GM18499 (cell line): ENCODE results near the gene MSMB.
"Not testable (repeated sequence)": the region's sequence is repeated elsewhere in the genome, so short reads cannot be mapped to it uniquely, and the experiment has no call there.

Source experiments
- ATAC-seq: cut with Tn5 transposase; IDR thresholded peaks from one replicate; pipeline ENCODE4 v1.9.1; 2021; ENCODE audit warnings: moderate number of reproducible peaks; ENCODE audit not compliant: insufficient read depth, unreplicated experiment

The MSMB gene, protein sequence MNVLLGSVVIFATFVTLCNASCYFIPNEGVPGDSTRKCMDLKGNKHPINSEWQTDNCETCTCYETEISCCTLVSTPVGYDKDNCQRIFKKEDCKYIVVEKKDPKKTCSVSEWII

DNA sequence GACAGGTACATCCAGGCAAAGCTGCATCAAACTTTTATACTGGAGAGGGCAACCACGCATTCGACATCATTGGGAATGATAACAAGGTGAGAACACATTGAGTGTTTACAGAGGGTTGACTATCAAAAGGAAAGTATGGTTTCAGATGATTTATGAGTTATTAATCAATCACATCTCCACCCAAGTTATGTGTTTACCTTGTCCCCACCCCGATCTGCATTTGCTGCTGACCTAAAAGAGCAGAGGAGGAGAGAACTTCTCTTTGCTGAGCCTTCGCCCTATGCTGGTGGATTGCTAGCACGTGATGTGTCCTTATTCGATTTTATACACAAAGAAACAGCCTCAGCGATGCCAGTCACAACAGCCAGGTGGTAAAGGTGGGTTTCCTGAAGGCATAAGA, at the start of gene MSMB:
Gene MSMB, minus strand, starts transcription at position 9 of the 400 bp plus-strand sequence. CDS start 32 bp downstream, outside the sequence.
- no peak for ATAC-seq

DNA sequence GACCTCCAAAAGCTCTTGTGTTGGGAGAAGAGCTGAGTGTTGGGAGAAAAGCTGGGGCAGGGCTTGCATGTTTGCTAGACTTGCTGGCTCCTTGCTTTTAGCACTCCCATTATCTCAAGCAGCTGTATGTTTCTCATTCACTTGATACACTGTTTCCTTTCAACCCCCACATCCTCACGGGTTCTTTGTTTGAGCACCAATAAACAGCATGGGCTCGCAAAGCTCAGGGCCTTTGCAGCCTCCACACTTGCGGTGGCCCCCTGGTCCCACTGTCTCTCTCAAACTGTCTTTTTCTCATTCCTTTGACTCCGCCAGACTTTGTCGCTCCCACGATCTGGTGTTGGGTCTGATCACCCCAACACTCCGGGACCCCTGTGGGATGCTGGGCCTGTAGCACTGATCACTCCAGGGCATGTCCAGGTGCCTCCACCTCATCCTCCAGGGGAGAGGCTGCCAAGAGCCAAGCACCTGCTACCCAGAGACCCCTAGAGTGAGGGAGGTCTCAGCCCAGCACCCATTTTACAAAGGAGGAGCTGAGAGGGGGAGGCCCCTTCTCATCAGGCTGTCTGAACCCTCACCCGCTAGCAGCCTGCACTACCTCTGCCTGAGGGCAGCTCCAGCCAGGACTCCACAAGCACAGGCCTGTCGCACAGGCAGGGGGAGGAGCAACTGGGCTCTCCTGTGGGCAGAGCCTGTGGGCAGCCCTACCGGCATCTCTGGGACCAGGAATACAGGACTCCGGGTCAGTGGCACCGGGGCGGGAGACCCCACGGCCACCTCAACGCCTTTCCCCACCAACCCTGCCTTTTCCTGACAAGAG, 49.1 kb upstream of the MSMB start:
- ATAC-seq, result no peak

DNA sequence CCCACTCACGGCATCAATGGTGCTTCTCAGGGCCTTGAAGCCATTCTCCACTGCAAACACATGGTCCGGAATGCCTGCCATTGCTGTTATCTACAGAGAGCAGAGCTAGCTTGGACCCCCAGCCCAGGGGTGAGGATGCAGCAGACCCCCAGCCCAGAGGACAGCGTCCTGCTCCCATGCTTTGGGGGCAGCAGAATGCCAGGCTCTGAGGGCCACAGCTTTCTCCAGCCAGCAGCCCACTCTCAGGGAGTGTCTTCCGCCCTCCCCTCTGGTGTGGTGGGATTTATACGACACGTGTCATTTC, 48.1 kb upstream of the MSMB start:
- ATAC-seq, result no peak

DNA sequence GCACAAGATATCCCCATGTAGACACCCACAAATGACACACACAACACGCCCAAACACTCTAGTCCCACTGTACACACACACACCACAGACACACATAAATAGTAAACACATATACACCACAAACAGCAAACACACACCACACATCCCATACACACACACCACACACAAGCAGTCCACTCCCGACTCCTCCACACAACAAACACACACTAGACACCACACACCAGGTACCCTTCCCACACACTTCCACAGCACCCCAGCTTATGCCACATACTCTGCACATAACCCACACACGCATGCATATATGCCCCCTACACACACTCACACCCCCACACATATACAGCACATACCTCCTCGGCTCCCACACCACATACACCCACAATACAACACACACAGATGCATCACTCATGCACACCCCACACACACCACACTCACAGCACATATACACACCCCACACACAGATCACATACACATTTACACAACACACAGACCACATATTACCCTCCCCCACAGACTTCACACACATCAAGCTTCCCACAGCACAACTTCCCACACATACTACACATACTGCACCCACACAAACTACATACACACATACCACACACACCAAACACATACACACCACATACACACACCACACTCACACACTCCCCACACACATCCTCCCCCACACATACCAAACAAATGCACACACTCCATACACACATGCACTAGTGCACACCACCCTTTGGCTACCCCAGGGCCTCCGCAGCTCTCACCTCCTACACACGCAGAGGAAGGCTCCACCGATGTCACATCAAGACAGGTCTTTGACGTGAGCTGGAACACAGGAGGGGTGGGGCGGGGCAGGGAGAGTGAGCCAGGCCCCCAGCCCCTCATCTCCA, 47.5 kb upstream of the MSMB start:
- ATAC-seq, result not testable (repeated sequence)

DNA sequence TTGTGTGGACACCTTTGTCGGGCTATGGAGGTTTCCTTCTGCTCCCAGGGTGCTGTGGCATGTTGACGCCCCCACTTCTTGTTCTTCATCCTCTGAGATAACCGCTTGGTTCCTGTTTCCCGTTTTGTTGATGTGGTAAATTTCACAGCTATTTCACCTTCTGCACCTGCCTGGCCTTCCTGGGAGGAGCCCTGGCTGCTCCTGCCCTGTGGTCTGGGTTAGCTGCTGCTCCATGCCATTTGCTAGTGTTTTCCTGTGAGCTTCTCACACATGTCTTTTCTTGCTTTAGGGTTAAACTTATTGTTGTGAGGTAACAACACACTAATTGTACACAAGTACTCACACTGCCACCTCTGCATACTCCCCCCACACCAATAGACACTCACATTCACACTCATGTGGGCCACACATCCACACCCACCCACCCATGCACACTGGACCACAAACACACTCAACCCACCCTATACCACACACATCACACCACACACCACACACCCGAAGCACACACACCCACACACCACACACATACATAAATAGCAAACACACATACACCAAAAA, 46.5 kb upstream of the MSMB start:
- no peak for ATAC-seq

DNA sequence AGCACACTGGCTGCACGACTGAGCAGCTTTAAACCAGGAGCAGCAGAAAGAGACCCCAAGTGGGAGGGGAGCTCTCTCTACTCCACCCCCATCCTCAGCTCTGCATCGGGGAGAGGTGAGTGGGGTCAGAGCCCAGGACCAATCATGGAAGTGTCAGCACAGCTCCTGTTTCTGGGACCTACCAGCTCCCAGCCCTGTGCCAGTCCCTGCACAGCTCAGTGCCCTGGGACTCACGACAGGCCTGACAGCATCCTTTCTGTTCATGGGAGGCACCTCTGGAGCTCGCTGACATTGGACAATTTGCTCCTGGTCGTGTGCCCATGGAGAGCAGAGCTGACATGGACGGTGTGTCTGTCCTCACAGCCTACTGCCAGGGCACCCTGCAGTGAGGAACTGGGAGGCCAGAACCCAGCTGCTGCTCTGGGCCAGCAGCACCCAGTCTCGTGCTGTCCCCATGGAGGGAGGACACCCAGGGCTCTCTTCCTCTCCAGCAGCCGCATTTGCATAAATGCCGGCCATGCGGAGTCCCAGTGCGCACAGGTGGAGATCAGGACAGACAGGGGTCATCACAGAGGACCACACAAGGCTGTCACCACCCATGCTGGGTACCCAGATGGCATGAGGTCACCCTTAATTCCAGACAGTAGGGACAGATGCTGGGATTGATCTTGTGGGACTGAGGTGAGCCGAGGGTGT, 45.9 kb upstream of the MSMB start:
- no peak for ATAC-seq

DNA sequence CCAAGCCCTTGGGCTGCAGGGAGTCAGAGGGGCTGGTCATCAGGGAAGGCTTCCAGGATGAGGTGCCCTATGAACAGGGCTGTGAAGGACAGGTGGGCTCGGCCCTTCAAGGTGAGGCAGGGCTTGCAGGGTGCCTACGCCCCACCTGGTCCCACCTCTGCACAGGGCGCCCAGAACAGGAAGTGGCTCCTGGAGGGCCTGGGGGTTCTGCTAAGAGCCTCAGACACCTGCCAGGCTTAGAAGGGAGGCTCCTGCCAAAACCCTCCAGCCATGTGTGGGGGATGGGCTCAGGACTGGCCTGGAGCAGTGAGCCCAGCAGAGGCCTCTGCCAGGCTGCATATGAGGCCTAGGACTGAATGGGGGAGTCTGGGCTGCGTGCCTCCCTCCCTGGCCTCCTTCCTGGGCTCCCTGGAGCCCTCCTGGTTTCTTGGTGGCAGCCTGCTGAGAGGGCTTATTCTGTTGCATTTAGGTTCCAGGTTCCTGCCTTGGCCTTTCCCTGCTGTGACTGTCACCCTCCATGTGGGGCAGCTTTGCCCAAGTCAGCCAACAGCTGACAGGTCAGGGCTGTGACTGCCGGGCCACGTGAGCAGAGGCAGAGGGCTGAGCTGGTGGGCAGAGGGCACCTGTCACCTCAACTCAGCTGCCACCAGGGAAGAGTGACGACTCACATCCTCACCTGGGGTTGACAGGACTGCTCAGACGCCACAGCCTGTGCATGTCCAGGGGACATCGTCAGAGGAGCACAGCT, 45.2 kb upstream of the MSMB start:
- ATAC-seq, result no peak

DNA sequence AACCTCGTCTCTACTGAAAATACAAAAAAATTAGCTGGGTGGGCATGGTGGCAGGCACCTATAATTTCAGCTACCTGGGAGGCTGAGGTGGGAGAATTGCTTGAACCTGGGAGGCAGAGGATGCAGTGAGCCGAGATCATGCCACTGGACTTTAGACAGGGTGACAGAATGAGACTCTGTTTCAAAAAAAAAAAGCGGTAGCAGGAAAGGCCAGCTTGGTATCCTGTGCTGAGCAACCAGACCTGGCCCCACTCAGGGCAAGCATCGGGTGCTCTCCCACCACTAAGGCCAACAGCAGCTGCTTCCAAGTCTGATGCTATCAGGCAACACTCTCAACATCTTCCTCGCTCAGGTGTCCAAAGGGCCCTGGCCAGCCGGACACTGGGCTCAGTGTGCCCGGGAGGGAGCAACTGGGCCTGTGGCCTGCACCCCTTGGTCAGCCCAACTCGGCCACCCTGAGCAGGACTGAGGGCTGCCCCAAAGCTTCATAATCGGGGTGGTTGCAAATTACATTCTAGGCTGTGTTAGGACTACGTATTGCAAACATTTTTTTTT, 44.3 kb upstream of the MSMB start:
- no peak for ATAC-seq

DNA sequence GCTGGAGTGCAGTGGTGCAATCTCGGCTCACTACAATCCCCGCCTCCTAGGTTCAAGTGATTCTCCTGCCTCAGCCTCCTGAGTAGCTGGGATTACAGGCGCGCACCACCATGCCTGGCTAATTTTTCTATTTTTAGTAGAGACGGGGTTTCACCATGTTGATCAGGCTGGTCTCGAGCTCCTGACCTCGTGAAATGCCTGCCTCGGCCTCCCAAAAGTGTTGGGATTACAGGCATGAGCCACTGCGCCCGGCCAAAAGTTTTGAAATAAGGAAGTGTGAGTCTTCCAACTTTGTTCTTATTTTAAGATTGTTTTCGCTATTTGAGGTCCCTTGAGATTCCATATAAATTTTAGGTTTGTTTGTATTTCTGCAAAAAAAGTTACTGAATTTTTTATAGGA, 41.3 kb upstream of the MSMB start:
- ATAC-seq, result not testable (repeated sequence)

DNA sequence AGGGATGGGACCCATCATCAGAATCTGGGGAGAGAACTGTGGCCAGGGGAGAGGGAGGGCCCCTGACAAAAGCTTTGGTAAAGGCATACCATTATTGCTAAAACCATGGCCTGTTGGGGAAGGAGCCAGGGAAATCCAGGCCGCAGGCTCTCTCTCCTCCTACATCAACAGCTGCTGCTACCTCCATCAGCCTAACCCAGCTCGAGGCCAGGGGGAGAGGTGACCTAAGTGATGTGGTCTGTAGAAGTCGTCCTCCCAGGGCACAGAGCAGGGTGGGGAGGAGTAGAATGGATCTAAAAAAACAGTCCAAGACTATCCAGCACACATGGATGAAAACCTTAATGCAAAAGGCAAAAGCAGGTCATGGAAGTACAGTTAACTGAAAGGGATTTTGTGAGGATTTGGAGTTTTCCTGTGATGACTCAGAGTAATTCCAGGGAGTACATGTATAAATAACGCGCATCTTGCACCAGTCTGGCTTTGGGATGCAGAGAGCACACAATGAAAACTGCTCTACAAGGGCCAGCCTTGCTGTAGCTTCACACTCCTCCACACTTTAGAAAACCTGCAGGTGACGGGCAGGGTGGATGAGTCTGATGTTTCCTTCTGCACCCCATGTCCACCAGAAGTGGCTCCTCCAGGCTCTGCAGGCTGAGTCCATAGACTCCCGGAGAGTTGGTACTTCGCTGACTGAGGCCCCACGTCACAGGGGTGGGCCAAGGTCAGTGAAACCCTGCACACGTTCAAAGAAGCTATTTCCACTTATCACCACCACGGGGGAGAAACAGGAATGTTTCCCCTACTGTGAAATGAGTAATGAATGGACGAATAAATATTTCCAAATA, 38.5 kb upstream of the MSMB start:
- ATAC-seq, result no peak

DNA sequence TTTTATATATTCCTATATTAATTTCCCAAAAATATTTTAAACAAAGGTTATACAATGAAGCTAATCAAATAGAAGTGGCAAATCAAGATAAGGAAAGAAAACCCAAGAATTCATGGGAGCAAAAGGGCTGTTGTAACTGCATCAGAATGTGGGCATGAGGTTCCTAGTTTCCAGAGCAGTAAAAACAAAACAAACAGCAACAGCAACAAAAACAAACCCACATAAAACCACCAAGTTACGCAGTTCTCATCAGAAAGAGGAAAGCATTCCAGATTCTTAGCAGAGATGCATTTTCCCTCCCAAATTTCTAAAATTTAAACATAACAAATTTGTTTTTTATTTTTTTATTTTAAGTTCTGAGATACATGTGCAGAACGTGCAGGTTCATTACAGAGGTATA, 34.8 kb upstream of the MSMB start:
- no peak for ATAC-seq

DNA sequence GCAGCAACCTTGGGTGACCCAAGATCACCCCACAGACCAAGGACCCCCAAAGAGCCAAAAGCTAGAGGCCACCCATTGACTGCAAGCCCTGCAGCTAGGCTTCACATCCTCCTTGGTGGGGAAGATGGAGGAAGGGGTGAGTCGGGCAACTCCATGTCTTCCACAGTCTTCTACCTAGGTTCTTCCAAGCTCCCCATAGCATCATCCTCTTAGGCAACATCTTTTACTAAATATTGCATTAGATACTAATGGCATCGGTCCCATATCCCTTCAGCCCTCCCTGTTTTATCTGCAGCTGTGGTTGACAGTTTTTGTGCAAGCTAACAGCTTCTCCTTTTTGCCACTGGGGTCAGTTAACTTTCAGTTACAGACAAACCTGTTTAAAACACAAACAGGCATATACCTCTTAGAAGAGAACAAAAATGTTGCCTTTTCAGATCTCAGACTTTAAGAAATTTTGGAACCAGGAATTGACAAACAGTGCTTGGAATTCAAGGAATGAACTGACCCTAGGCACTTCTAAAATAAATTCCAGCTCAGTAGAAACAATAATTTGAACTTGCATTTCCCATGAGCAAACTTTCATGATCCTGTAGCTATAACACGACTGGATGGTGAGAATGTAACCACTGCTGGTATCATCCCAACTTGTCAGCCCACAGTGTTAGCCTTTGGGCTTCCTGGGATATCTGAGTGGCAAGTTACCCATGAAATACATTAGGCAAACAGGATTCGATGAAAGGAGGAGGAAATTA, 33.9 kb upstream of the MSMB start:
- ATAC-seq, result no peak

DNA sequence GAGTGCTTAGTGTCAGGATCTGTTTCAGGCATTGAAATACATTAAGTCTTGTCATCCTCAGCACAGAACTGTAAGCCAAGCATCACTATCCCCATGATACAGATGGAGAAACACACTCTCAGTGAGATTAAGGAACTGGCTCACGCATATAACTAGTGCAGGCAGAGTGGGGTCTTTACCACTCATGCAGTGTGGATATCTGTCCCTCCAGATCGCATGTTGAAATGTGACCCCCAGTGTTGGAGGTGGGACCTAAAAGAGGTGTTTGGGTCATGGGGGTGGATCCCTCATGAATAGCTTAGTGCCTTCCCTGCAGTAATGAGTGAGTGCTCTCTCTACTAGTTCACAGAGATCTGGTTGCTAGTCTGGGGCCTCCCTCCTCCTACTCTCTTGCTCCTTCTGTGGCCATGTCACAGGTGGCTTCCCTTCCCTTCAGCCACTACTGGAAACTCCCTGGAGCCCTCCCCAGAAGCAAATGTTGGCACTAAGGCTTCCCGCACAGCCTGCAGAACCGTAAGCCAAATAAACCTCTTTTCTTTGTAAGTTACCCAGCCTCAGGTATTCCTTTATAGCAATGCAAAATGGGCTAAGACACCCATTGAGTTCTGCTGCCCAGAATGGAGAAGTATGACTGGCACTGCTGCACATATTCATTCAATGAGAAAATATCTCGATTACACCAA, 31.8 kb upstream of the MSMB start:
- no peak for ATAC-seq

DNA sequence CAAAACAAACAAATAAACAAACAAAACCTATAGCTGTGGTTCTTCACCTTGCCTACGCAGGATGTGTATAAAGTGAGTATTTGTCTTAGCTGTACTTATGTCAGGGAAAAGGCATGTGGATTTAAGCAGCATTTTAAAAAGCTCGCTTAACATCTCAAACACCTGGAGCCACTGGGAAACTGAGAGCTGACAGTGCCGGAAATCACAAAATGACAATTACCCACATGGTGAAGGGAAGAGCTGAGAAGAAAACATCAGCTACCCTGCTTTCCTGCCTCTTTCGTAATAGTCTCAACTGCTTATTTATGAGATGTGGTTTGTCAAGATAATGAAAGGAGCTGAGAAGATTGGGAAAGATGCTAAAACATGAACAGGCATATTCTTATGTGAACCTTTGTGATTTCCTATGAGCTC, 31.1 kb upstream of the MSMB start:
- no peak for ATAC-seq

DNA sequence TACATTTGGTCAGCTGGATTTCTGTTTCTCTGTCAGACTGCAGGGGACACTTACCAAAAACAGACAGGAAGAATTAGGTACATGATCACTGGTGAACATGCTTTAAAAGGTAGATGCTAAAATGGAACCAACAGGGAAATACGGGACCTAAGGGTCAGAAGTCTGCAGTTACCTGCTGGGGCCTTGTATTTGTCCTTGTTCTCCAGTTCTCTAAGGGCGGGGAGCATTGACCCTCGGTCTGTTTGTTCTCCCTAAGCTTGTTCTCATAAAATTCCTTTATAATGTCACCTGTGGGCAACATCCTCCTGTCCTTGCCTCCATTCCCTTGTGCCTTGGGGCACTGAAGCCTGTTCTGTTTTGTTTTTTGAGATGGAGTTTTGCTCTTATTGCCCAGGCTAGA, 29.8 kb upstream of the MSMB start:
- no peak for ATAC-seq

DNA sequence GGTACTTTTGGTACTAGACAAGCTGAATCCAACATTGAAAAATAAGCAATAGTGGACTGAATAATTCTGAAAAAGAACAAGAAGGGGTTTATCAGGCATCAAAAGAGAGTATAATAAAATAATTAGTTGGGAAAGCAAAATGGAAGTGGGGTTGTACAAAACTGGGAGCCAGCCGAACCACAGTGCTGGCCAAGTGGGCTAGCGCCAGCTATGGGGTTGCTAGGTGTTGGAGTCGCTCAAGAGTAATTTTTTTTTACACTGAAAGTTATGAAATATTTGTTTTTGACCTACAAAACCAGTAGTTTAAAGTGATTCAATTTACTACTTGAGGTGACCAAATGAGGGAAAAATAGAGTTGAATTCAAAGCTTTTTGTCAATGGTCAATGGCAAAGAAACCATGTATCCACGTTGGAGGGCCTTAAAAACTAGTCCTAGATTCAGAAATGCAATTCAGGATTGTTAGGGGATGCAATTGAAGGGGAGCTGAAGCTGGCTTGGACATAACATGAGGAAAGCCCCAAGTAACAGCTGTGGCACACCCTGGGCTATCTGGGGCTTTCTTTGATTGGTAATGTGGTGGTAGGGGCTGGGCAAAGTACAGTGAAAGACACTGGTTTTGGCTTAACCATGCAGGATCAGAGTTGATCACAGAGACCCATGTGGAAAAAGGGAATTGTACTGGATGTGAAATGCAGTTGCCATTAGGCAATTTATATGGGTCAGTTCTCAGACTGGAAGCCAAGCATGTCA, 28.3 kb upstream of the MSMB start:
- ATAC-seq, result no peak

DNA sequence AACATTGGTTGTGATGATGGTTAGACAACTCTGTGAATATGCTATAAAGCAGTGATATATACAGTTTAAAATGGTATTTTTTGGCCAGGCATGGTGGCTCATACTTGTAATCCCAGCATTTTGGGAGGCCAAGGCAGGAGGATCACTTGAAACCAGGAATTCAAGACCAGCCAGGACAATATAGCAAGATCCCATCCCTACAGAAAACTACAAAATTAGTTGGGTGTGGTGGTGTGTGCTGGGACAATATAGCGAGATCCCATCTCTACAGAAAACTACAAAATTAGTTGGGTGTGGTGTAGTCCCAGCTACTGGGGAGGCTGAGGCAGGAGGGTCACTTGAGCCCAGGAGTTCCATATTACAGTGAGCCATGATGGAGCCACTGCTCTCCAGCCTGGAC, 27.5 kb upstream of the MSMB start:
- ATAC-seq, result no peak
